OCI-LY3 (cell line): ENCODE results near the gene ALDOC.

ENCODE experiments used
- EZH2phosphoT487 ChIP-seq: fragments of 200-600 bp; shearing (Covaris generic); IDR thresholded peaks from 2 replicates; pipeline ENCODE4 v1.6.1; 2018; ENCODE audit warnings: antibody characterized with exemption, mixed run types, low read depth
- TF ChIP-seq, protein P1 (sequence below): fragments of 200-600, 300-600 bp; sonication (generic); IDR thresholded peaks from 2 replicates; pipeline ENCODE4 v1.5.1; 2014; ENCODE audit warnings: antibody characterized with exemption, low read length, low read depth

DNA sequence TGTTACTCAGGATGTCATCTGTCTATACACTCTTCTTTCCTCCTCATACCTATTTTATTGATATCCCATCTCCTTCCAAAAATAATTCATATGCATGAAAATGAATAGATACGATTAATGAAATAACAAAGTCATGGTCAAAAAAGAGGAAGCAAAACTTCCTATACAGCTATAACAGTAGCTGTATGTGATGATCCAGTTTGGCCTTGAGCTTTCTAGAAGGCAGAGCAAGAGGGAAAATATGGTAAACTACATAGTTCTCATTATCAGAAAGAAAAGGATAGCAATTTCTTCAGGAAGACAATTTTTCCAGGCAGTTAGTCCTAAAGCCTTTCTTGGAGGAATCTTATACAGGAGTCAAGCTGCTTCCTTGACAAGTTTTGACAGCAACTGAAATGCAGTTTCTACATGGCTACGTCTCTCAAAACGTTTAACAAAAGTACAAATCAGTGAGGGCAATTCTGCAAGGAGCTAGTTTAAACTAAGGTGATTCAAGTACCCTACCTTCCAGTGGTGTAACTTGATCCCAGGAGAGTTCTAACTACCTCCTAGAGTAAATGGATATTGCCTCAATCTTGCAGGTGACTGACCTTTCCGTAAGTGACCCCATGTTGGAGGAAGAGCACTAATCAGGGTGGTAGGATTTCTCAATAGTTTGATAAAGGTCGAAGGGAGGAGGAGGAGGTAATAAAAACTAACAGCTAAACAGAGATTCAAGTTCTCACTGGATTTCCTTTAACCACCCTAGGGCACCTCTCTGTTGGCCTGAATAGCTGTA, 21.1 kb upstream of the ALDOC start:
- TF ChIP-seq, protein P1, sequence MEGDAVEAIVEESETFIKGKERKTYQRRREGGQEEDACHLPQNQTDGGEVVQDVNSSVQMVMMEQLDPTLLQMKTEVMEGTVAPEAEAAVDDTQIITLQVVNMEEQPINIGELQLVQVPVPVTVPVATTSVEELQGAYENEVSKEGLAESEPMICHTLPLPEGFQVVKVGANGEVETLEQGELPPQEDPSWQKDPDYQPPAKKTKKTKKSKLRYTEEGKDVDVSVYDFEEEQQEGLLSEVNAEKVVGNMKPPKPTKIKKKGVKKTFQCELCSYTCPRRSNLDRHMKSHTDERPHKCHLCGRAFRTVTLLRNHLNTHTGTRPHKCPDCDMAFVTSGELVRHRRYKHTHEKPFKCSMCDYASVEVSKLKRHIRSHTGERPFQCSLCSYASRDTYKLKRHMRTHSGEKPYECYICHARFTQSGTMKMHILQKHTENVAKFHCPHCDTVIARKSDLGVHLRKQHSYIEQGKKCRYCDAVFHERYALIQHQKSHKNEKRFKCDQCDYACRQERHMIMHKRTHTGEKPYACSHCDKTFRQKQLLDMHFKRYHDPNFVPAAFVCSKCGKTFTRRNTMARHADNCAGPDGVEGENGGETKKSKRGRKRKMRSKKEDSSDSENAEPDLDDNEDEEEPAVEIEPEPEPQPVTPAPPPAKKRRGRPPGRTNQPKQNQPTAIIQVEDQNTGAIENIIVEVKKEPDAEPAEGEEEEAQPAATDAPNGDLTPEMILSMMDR = no peak
- TF ChIP-seq EZH2phosphoT487 = no peak
